HepG2 (cell line): ENCODE data around the gene F12. TPM values are rescaled to one million over a fixed set of nuclear protein-coding genes. Genes with fewer than 3 reads are reported as not detected.

ENCODE experiments used
- ATAC-seq: fragments of 200-7000 bp; cut with Tn5 transposase; 3 replicates; pipeline ENCODE4 v1.9.1; 2020; ENCODE audit warnings: mild to moderate bottlenecking, moderate library complexity
- BruUV-seq: library from RNA; stranded (reverse); fragments of 400-500 nt; replicated peaks from 2 replicates; lab custom pipeline; 2021; lab: Mats Ljungman, UMichigan
- CTCF ChIA-PET: fragments of 300-600 bp; formaldehyde crosslinking; extraction: SDS; loops from one replicate; lab custom pipeline; 2021; ENCODE audit warnings: low total read pairs, inconsistent platforms, low intra/inter-chr PET ratio; lab: Yijun Ruan, JAX
- POLR2A ChIA-PET: fragments of 350-600 bp; sonication (Branson Sonifier 250); formaldehyde crosslinking; loops from one replicate; lab custom pipeline; 2020; ENCODE audit warnings: antibody characterized with exemption, inconsistent platforms; lab: Yijun Ruan, JAX
- DNase-seq: peaks from one replicate; pipeline ENCODE4 v3.0.0-alpha.2; 2015; ENCODE audit warnings: low spot score
- FAIRE-seq: peaks from 3 replicates; lab custom pipeline; 2011; peaks lifted over from hg19 to GRCh38; lab: Jason Lieb, UNC
- H2AFZ ChIP-seq: one replicate; pipeline ENCODE4 v1.6.1; 2011; ENCODE audit warnings: low read length, inconsistent platforms
- H3K27ac ChIP-seq: fragments of 300-600 bp; 3 replicates; pipeline ENCODE4 v1.8.0; 2011; ENCODE audit warnings: mixed run types, mild to moderate bottlenecking, mixed read lengths, low read length, inconsistent platforms; ENCODE audit not compliant: insufficient read depth; ENCODE audit errors: extremely low read length
- H3K27me3 ChIP-seq, 2 experiments: fragments of 200-600 bp in 1 of 2; 2 replicates in 1 of 2; 3 replicates in 1 of 2; pipeline versions ENCODE4 v1.6.0 to v1.8.0; 2011; ENCODE audit warnings: low read length in 2 of 2, mild to moderate bottlenecking in 2 of 2, moderate library complexity in 2 of 2, inconsistent platforms in 1 of 2; ENCODE audit not compliant: insufficient read depth in 2 of 2, control insufficient read depth in 1 of 2
- H3K36me3 ChIP-seq, 2 experiments: fragments of 200-600 bp in 1 of 2; replicated peaks in 1 of 2; 2 replicates in 1 of 2; 3 replicates in 1 of 2; pipeline versions ENCODE4 v1.5.1 to v1.8.0; 2011; ENCODE audit warnings: low read length in 2 of 2, inconsistent platforms in 1 of 2; ENCODE audit not compliant: insufficient read depth in 2 of 2, control insufficient read depth in 1 of 2
- H3K4me1 ChIP-seq: 2 replicates; pipeline ENCODE4 v1.5.1; 2012; ENCODE audit warnings: low read length, inconsistent platforms; ENCODE audit not compliant: insufficient read depth
- H3K4me2 ChIP-seq: 2 replicates; pipeline ENCODE4 v1.6.0; 2011; ENCODE audit warnings: low read depth, low read length, inconsistent platforms
- H3K4me3 ChIP-seq, 3 experiments: fragments of 200-600 bp in 1 of 3; sonication (generic), shearing (Covaris generic) in 1 of 3; replicated peaks in 1 of 3; 2 replicates each; pipeline ENCODE4 v1.5.1; 2011 to 2016; ENCODE audit warnings: low read length in 3 of 3, inconsistent platforms in 2 of 3, low read depth in 2 of 3, mild to moderate bottlenecking in 2 of 3, control low read depth in 1 of 3, mixed read lengths in 1 of 3; ENCODE audit not compliant: insufficient read depth in 1 of 3
- H3K79me2 ChIP-seq: one replicate; pipeline ENCODE4 v1.6.1; 2011; ENCODE audit warnings: low read length, inconsistent platforms; ENCODE audit not compliant: insufficient read depth
- H3K9ac ChIP-seq: 2 replicates; pipeline ENCODE4 v1.6.0; 2011; ENCODE audit warnings: mild to moderate bottlenecking, low read depth, low read length, inconsistent platforms; ENCODE audit not compliant: insufficient read depth
- H3K9me3 ChIP-seq: 2 replicates; pipeline ENCODE4 v1.5.1; 2012; ENCODE audit warnings: mild to moderate bottlenecking, low read length
- H4K20me1 ChIP-seq: 2 replicates; pipeline ENCODE4 v1.6.0; 2011; ENCODE audit warnings: inconsistent platforms, mild to moderate bottlenecking, low read length, moderate library complexity; ENCODE audit not compliant: insufficient read depth
- FOXP1 ChIP-seq, 2 experiments: fragments of 450-650 bp in 1 of 2; IDR thresholded peaks; 2 replicates each; pipeline ENCODE4 v1.6.1; 2017 to 2018; ENCODE audit warnings: antibody characterized with exemption in 1 of 2
- KLF15 ChIP-seq: sonication (generic); formaldehyde crosslinking; IDR thresholded peaks from 2 replicates; pipeline ENCODE4 v1.8.1; 2023; ENCODE audit warnings: borderline replicate concordance, mild to moderate bottlenecking, inconsistent platforms, missing genetic modification reagents, mixed read lengths
- SMYD3 ChIP-seq: sonication (generic); formaldehyde crosslinking; IDR thresholded peaks from 2 replicates; pipeline ENCODE4 v1.8.1; 2023; ENCODE audit warnings: mild to moderate bottlenecking, missing genetic modification reagents
- ZNF567 ChIP-seq: sonication (generic); formaldehyde crosslinking; IDR thresholded peaks from 2 replicates; pipeline ENCODE4 v1.8.1; 2023; ENCODE audit warnings: mild to moderate bottlenecking, missing genetic modification reagents, borderline replicate concordance
- ZNF709 ChIP-seq: sonication (generic); formaldehyde crosslinking; IDR thresholded peaks from 2 replicates; pipeline ENCODE4 v1.5.0; 2020; ENCODE audit warnings: mild to moderate bottlenecking, missing genetic modification reagents
- WGBS: methylation state at CpG from one replicate; pipeline ENCODE4 v1.1.6; 2017; ENCODE audit warnings: low lambda C conversion rate; 5-methylcytosine and 5-hydroxymethylcytosine counted together
- in situ Hi-C: cut with HindIII; loops from 2 replicates; pipeline ENCODE4 v1.10.0; 2017; ENCODE audit warnings: low pct_unique_long_range_greater_than_20kb; ENCODE audit not compliant: extremely low pct_ligation_motif_present
- intact Hi-C: fragments of 100-400 bp; cut with micrococcal nuclease; formaldehyde crosslinking; loops from one replicate; pipeline ENCODE4 v1.10.0; 2022; ENCODE audit not compliant: unreplicated experiment
- polyA plus RNA-seq, 8 experiments: library from polyadenylated mRNA; depleted of rRNA in 3 of 8; stranded (reverse) in 7 of 8; unstranded in 1 of 8; fragments of >200 nt; fragmentation: Illumina TruSeq in 4 of 8; extraction: Trizol in 4 of 8; gene quantifications; 2 replicates each; pipeline versions ENCODE4 v1.2.1 to v1.2.3, GENCODE V29; 2011 to 2016; ENCODE audit warnings: low read depth in 4 of 8, missing spikeins in 1 of 8, mixed read lengths in 1 of 8; ENCODE audit not compliant: insufficient read depth in 1 of 8
- total RNA-seq, 5 experiments: library from RNA; depleted of rRNA; stranded (reverse); fragments of >200 nt; fragmentation: Illumina TruSeq; extraction: Trizol; gene quantifications; 2 replicates each; pipeline ENCODE4 v1.2.3, GENCODE V29; 2016; ENCODE audit warnings: low read depth in 1 of 5
- TF ChIP-seq, protein P1 (sequence below): sonication (generic); formaldehyde crosslinking; IDR thresholded peaks from 2 replicates; pipeline ENCODE4 v1.8.1; 2023; ENCODE audit warnings: mild to moderate bottlenecking, moderate library complexity, missing genetic modification reagents
- TF ChIP-seq, protein P2 (sequence below): sonication (generic); formaldehyde crosslinking; IDR thresholded peaks from 2 replicates; pipeline ENCODE4 v1.4.0; 2020; ENCODE audit warnings: missing genetic modification reagents, borderline replicate concordance
- TF ChIP-seq, protein P3 (sequence below): sonication (generic); formaldehyde crosslinking; IDR thresholded peaks from 2 replicates; pipeline ENCODE4 v1.4.0; 2020; ENCODE audit warnings: missing genetic modification reagents, borderline replicate concordance
- TF ChIP-seq, protein P4 (sequence below): sonication (generic); formaldehyde crosslinking; IDR thresholded peaks from 2 replicates; pipeline ENCODE4 v1.8.0; 2022; ENCODE audit warnings: mild to moderate bottlenecking, missing genetic modification reagents
- TF ChIP-seq, protein P5 (sequence below): sonication (generic); formaldehyde crosslinking; IDR thresholded peaks from 2 replicates; pipeline ENCODE4 v1.8.1; 2022; ENCODE audit warnings: mild to moderate bottlenecking, missing genetic modification reagents

The F12 gene
- total and polyA plus RNA-seq, 2 of the 13 experiments (the other 11 are each of a cell fraction or from before 2014, with no cell fraction given) = 2.5 to 3.0 TPM

DNA sequence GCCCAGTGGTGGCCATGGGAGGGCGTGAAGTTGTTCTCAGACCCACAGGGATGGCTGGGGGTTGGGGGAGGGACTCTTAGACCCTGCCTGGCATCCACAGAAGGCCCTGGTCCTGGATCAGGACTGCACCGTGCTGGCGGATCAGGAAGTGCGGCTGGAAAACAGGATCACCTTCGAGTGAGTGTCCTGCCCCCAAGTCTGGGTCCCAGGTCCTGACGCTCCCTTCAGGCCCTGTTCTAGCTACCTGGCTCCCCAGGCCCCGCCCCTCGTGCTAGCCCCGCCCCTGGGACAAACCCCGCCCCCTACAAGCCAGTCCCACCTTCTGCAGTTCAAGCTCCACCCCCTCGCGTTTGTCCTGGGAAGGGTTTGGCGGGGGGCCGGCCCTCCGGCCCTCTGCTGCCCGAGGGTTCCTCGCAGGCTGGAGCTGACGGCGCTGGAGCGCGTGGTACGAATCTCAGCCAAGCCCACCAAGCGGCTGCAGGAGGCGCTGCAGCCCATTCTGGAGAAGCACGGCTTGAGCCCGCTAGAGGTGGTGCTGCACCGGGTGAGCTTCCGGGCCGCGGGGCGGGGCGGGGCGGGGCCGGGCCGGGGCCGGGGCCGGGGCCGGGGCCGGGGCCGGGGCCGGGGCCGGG is 38.8 kb downstream of the F12 start:
- peaks cover 74% of the 10 kb centered on the region for H3K4me1 ChIP-seq
- CTCF ChIA-PET = interaction anchor here (1.5 to 2.1 kb wide), 4 partner anchors 12 to 53 kb away, joined by 3 to 19 read pairs (median 10); no protein-coding TSS in a partner anchor
- peaks cover 8% of the 10 kb centered on the region for H3K79me2 ChIP-seq
- no peaks in the 10 kb centered on the region for H3K9me3 ChIP-seq
- 26% methylated on average over 10 of the region's 42 CpGs for WGBS
- H3K4me2 ChIP-seq = peak overlapping the region; percentile 100
- H4K20me1 ChIP-seq = no peaks in the 10 kb centered on the region
- H3K27ac ChIP-seq = peak overlapping the region; percentile 35
- FAIRE-seq = peak; percentile 61
- no peak overlapping the region for H2AFZ ChIP-seq
- POLR2A ChIA-PET = interaction anchor here (0.6 to 7.9 kb wide), 18 partner anchors 9 to 284 kb away, joined by 3 to 239 read pairs (median 6); partner anchors contain the start of genes F12, FGFR4, GRK6 and LMAN2
- DNase-seq = peak; percentile 94
- H3K4me3 ChIP-seq = peak overlapping the region in 2 of 3 experiments; percentile 74 to 92; a peak in 3 of 6 replicates
- 0 out of 5 replicates have a peak, but pooled peaks cover 0 to 4% of the 10 kb centered on the region in 2 experiments for H3K36me3 ChIP-seq
- intact Hi-C loops (loop anchor here (1.0 to 2.0 kb wide), 2 partner anchors 9 to 86 kb away; no protein-coding TSS in a partner anchor), in situ Hi-C loops (loop anchor here (25.0 kb wide), 1 partner anchor 833 kb away; the partner anchor contains the start of genes CDHR2 and RNF44)
- no peaks in the 10 kb centered on the region; a peak in 1 of 5 replicates for H3K27me3 ChIP-seq
- BruUV-seq = no TSS peak
- ATAC-seq = peak; percentile 82
- peak overlapping the region; percentile 92; the same call in 1 of the 2 replicates for H3K9ac ChIP-seq
- TF ChIP-seq, protein P1, sequence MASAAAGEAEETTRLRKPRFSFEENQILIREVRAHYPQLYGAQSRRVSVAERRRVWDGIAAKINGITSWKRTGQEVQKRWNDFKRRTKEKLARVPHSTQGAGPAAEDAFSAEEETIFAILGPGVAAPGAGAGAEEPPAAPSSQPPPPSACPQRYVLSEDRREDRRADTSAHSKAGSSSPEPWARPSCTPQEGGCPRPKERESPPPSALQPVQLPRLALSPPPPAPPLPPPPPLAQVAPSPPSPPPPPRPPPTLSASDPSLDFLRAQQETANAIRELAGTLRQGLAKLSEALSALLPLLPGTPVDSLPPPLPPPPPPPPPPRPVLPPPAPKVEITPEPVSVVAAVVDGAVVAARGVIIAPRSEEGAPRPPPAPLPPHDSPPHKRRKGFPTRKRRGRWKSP = 0 out of 2 replicates have a peak, but pooled peaks have one; percentile 54
- TF ChIP-seq SMYD3 (CRISPR knock-in tag) (no peak), ZNF709 (CRISPR knock-in tag) (no peak), ZNF567 (no peak), FOXP1 (IDR thresholded peaks at IDR 0.05) (no peak), FOXP1 (CRISPR knock-in tag; IDR thresholded peaks at IDR 0.05) (no peak), KLF15 (CRISPR knock-in tag) (no peak)
- TF ChIP-seq, protein P2, sequence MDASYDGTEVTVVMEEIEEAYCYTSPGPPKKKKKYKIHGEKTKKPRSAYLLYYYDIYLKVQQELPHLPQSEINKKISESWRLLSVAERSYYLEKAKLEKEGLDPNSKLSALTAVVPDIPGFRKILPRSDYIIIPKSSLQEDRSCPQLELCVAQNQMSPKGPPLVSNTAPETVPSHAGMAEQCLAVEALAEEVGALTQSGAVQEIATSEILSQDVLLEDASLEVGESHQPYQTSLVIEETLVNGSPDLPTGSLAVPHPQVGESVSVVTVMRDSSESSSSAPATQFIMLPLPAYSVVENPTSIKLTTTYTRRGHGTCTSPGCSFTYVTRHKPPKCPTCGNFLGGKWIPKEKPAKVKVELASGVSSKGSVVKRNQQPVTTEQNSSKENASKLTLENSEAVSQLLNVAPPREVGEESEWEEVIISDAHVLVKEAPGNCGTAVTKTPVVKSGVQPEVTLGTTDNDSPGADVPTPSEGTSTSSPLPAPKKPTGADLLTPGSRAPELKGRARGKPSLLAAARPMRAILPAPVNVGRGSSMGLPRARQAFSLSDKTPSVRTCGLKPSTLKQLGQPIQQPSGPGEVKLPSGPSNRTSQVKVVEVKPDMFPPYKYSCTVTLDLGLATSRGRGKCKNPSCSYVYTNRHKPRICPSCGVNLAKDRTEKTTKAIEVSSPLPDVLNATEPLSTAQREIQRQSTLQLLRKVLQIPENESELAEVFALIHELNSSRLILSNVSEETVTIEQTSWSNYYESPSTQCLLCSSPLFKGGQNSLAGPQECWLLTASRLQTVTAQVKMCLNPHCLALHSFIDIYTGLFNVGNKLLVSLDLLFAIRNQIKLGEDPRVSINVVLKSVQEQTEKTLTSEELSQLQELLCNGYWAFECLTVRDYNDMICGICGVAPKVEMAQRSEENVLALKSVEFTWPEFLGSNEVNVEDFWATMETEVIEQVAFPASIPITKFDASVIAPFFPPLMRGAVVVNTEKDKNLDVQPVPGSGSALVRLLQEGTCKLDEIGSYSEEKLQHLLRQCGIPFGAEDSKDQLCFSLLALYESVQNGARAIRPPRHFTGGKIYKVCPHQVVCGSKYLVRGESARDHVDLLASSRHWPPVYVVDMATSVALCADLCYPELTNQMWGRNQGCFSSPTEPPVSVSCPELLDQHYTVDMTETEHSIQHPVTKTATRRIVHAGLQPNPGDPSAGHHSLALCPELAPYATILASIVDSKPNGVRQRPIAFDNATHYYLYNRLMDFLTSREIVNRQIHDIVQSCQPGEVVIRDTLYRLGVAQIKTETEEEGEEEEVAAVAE (CRISPR knock-in tag) = peak; percentile 44; the same call in 1 of the 2 replicates
- TF ChIP-seq, protein P3, sequence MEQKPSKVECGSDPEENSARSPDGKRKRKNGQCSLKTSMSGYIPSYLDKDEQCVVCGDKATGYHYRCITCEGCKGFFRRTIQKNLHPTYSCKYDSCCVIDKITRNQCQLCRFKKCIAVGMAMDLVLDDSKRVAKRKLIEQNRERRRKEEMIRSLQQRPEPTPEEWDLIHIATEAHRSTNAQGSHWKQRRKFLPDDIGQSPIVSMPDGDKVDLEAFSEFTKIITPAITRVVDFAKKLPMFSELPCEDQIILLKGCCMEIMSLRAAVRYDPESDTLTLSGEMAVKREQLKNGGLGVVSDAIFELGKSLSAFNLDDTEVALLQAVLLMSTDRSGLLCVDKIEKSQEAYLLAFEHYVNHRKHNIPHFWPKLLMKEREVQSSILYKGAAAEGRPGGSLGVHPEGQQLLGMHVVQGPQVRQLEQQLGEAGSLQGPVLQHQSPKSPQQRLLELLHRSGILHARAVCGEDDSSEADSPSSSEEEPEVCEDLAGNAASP (CRISPR knock-in tag) = peak; percentile 63
- TF ChIP-seq, protein P4, sequence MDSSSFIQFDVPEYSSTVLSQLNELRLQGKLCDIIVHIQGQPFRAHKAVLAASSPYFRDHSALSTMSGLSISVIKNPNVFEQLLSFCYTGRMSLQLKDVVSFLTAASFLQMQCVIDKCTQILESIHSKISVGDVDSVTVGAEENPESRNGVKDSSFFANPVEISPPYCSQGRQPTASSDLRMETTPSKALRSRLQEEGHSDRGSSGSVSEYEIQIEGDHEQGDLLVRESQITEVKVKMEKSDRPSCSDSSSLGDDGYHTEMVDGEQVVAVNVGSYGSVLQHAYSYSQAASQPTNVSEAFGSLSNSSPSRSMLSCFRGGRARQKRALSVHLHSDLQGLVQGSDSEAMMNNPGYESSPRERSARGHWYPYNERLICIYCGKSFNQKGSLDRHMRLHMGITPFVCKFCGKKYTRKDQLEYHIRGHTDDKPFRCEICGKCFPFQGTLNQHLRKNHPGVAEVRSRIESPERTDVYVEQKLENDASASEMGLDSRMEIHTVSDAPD (CRISPR knock-in tag) = no peak; the same call in 1 of the 2 replicates
- TF ChIP-seq, protein P5, sequence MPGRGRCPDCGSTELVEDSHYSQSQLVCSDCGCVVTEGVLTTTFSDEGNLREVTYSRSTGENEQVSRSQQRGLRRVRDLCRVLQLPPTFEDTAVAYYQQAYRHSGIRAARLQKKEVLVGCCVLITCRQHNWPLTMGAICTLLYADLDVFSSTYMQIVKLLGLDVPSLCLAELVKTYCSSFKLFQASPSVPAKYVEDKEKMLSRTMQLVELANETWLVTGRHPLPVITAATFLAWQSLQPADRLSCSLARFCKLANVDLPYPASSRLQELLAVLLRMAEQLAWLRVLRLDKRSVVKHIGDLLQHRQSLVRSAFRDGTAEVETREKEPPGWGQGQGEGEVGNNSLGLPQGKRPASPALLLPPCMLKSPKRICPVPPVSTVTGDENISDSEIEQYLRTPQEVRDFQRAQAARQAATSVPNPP (CRISPR knock-in tag) = no peak
